ENCODE results near the gene LONRF2.
"Not testable (repeated sequence)": the region's sequence is repeated elsewhere in the genome, so short reads cannot be mapped to it uniquely, and the experiment has no call there.

LONRF2 gene

DNA sequence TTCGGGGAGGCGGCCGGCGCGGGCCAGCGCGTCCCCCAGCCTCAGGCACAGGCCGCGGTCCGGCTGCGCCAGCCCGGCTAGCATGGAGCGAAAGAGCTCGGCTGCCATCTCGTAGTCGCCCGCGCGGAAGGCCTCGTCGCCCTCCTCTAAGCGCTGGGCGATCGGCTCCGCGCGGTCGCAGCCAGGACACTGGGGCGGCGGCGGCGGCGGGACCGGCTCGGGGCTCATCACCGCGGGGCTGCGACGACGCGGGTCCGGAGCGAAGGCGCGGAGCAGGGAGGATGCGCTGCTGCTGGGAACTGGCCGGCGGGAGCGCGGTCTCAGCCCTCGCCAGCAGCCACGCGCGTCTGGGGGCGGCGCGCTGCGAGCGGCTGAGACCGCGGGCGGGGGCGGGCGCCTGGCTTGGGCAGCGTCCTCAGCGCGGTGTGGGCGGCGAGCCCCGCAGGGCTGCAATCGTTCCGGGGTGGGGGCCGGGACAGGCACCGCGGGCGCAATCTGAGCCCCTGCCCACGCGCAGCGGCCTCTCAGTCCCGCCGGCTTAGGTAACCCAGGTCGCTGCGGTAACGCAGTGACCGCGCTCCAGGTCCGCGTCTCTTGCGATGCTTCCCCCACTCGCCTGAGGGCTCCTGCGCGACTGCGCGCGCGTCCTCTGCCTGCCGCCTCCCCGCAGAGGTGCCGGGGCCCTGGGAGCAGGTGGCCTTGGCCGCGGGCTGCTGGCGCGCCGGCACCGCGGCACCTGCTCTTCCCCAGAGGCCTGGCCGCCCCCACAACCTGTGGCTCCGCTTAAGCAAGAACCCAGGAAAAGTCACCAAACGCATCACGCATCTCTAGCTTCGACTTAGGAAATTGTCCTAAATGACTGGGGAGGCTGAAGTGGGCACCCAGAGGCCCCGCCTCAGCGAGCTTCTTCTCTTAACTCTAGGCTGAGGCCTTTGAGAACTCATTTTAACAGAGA is at the start of gene LONRF2:
Gene LONRF2 (minus strand): TSS at position 636 of the 955 bp plus-strand sequence. CDS start 408 bp downstream, at position 228.
- peak; percentile 48 for DNase-seq (ENCODE audit: low spot score)

DNA sequence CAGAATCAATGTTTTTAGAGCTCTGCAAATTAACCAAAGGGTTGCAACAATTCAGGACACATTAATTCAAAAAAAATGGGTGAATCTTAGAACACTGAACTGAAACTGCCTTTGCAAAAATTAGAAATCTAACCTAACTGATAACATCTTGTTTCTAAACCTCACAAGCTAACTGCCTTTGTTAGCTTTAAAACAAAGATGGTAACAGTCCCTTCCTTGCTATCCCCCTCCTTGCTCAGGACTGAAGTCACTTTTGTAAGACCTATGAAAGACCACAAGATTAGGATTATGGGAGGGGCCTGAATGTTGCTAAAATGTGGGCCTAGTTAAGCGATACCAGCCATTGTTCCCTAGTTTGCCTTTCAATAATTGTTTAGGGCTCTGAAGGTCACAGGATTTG is 44.9 kb upstream of the LONRF2 start:
- no peak for DNase-seq (ENCODE audit: low spot score)

DNA sequence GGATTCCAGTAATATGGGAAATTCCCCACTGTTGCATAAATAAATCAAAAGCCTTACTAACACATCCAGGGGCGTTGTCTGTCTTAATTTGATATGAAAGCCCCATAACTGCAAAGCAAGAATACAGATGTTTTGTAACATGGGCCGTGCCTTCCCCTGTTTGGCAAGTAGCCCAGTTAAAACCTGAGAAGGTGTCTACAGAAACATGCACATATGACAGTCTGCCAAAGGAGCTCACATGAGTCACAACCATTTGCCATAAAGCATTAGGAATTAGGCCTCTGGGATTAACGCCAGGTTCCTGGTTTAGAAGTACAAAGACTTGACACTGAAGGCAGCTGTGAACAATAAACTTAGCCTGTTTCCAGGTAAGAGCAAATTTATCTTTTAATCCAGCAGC is 43.1 kb upstream of the LONRF2 start:
- DNase-seq (ENCODE audit: low spot score): no peak

DNA sequence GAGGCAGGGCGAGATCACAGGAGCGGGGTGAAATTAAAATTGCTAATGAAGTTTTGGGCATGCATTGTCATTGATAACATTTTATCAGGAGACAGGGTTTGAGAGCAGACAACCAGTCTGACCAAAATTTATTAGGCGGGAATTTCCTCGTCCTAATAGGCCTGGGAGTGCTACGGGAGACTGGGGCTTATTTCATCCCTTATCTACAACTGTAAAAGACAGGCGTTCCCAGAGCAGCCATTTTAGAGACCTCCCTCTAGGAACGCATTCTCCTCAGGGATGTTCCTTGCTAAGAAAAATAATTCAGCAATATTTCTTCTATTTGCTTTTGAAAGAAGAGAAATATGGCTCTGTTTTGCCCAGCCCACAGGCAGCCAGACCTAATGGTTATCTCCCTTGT is 40.0 kb upstream of the LONRF2 start:
- not testable (repeated sequence) for DNase-seq (ENCODE audit: low spot score)

DNA sequence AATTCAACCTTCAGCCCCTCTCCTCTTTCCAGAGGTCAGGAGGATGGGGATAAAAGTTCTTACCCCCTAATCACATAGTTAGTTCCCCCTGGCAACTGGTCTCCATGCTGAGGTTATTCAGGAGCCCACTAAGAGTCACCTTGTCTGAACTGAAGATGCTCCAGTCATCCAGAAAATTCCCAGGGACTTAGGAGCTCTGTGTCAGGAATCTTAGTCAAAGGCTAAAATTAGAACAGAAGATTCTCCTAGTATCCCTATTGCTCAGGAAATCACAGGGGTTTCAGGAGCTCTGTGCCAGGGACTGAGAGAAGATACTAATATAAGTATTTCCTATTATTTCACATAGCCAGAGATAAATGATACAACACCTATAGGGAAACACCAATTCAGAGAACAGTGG is 37.3 kb upstream of the LONRF2 start:
- DNase-seq (ENCODE audit: low spot score): no peak

DNA sequence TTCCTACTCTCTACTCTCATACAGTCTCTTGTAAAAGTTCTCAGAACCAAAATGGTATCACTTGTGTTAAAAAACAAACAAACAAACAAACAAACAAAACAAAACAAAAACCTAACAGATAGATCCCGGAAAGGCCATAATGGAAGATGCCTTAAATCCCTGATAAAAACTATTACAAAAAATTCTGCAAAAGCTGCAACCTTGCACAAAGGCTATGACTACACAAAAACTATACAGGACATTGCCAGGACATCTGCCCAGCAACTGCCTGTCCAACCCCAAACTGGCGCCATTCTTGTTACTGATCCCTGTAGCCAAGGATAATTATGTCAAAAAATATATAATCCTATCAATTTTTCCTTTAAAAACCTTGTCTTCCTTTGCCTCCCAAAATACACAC is 36.3 kb upstream of the LONRF2 start:
- no peak for DNase-seq (ENCODE audit: low spot score)

DNA sequence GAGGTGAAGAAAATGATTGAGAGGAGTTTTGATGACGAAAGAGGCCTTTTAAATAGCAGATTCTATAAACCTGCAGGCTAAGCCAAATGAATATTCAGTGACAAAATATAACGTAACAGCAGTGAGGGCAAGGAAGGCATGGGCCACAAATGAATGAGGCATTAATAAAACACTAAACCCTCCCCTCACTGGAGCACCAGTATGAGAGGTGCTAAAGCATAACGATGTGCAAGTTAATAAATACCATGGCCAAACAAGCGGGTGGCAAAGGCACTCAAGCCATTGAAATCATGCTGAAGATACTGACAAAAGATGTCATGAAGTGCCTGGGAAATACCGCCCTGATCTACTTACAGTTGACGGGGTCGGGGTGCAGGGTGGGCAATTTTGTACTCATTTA is 30.2 kb upstream of the LONRF2 start:
- DNase-seq (ENCODE audit: low spot score): no peak

DNA sequence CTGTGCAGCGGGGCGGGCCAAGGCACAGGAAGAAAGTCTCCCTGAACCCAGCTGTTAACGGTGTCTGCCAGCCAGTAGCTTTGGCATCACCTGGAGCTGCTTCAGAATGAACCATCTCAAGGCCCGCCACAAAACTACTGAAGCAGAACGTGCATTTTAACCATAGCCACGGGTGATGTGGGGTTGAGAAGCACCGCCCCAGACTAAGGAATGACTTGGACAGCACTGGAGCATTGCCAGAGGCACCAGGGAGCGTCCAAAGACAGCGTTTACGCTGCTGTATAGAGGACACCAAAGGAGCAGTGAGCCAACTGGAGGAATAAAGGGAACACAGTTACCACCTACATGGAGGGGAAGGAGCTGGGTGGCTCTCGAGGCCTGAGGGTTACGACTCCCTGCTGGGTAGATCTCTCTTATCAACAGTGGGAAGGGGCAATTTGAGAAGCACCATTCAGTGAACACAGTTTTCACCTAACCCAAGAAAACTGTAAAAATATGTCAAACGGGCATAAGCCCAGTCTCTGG is 28.4 kb upstream of the LONRF2 start:
- no peak for DNase-seq (ENCODE audit: low spot score)

DNA sequence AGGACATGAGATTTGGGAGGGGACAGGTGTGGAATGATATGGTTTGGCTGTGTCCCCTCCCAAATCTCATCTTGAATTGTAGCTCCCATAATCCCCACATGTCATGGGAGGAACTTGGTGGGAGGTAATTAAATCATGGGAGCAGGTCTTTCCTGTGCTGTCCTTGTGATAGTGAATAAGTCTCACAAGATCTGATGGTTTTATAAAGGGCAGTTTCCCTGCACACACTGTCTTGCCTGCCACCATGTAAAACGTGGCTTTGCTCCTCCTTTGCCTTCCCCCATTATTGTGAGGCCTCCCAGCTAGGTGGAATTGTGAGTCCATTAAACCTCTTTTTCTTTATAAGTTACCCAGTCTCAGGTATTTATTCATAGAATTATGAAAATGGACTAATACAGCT is 22.8 kb upstream of the LONRF2 start:
- not testable (repeated sequence) for DNase-seq (ENCODE audit: low spot score)

DNA sequence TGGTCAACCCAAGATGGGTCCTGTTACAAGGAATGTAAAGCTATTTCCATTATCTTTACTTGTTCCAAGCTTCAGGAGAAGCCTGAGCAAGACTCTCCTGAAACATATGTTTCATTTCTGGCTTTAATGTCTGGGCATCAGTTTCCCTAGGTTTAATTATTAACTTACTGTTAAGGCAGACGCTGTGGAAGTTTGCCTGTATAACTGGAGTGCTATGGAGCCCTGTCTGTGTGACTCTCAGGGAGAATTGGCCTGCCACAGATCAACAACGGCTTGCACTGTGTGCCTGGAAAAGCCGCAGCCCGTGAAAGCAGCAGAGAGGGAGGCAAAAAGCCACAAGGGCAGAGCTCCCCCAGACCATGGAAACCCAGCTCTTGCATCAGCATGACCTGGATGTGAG is 22.1 kb upstream of the LONRF2 start:
- DNase-seq (ENCODE audit: low spot score): no peak

DNA sequence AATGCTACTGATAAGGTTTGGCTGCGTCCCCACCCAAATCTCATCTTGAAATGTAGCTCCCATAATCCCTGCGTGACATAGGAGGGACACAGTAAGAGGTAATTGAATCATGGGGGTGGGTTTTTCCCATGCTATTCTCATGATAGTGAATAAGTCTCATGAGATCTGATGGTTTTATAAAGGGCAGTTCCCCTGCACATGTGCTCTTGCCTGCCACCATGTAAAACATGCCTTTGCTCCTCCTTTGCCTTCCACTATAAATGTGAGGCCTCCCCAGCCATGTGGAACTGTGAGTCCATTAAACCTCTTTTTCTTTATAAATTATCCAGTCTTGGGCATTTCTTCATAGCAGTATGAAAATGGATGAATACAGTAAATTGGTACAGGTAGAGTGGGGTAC is 20.2 kb upstream of the LONRF2 start:
- DNase-seq (ENCODE audit: low spot score): not testable (repeated sequence)

DNA sequence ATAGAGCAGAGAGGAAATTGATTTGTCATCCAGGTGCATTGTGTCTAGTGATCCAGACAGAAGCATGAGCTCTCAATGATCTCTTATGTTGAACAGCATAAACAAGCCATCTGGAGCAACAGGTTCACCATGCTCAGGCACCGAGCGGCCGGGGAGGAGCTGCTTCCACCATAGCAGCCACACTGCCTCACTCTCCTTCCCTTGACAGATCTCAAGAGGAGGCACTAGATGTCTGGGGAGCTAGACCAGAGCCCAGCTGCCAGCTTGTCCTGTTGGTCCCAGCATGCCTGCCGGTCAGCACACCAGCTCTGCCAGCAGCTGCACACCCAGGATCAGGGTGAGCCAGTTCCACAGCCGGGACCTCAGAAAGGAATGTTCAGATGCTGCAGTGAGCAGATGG is 17.5 kb upstream of the LONRF2 start:
- DNase-seq (ENCODE audit: low spot score): no peak

DNA sequence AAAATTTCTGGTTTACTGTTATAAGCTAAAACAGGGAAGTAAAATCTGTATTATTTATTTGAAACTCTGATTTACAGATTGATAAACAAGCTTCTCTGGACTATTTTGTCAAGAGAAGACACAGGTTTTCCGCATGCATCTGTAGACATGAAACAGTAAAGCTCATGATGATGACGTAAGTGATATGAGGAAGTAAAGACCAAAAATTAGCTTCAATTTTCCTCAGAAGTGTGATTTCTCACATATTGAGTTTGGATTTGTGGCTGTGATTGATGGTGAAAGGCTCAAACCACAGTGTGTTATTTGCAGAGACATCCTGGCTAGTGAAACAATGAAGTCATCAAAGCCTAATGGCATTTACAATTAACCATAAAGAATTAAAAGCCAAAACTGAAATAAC is 12.6 kb upstream of the LONRF2 start:
- DNase-seq (ENCODE audit: low spot score): no peak

DNA sequence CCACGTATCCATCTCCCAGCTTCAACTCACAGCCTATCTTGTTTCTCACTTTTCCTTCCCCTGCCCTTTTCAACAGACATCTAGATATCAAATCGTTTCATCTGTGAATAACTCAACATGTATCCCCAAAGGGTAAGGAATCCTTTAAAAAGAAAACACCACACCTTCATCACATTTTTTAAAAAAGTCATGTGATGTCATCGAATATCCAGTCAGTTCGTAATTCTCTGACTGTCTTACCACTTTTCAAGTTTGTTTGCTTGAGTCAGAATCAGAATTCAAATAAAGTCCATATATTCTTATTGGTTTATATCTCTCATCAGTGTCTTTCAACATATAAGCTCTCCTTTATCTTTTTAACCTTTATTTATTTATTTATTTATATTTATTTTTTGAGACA is 5.4 kb upstream of the LONRF2 start:
- DNase-seq (ENCODE audit: low spot score): no peak

DNA sequence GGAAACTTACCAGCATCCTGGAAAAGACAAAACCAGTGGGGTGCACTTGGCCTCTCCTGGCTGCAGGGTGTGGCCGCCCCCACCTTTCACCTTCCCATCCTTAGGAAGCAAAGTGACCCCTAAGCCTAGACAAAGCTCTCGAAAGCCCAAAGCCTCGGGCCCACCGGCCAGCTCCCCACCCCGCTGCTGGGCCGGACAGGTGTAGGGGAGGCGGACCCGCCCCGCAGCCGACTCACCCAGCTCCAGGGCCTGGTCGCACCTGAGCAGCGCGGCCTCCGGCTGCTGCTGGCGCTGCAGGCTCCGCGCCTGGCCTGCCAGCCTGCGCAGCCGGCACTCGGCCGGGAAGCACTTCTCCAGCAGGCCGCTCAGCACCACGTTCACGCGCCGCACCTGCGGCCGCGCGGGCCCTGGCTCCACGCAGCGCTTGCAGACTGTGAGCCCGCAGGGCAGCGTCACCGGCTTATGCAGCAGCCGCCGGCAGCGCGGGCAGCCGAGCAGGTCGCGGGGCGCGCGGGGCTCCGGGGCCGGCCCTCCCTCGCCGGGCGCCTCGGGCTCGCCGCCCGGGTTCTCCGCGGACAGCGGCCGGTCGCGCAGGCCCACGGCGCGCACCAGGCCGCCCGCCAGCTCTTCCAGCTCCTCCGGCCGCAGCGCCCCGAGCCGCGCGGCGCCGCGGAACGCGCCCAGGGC is 979 bp downstream of the LONRF2 start:
- DNase-seq (ENCODE audit: low spot score): peak; percentile 37

DNA sequence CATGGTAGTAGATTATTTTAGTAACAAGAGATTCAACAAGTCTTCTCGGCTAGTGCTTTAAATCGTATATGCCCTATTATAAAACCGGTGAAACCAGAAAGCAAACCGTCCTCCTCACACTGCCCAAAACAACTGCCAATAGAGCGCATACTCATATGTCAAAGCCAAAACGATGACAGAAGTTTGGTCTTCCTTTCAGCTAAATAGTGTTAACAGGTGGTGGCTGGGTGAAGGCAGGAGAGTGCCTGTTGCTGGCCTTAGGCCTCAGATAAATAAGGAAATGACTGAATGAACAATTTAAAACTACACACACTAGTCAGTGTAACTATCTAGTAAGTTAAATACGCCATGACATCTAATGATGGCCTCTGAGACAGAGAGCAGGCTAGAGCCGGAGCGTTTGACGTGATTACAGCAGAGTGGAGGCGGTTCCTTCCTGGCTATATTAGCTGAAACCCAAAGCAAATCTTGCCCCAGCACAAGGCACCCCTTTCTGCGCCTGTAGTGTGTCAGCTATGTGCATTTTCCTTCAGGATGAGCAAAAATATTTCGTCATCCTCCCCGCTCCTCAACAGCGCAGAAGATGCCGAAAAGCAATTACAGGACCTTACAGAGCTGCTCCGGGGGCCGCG is 1.6 kb downstream of the LONRF2 start:
- peak; percentile 49 for DNase-seq (ENCODE audit: low spot score)

DNA sequence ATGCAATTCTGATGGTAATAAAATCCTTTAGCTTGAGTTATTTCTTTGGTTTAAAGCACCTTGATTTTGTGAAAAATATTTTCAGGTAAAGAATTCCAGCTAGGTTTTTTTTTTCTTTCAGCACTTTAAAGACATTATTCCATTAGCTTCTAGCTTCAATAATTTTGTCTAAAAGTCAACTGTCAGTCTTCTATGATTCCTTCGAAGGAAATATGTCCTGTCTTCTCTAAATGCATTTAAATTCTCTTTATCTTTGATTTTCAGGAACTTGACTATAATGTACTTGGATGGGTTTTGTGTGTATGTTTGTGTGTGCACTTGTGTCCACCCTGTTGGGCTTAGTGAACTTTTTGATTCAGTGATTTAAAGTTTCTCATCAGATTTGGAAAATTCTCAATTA is 4.7 kb downstream of the LONRF2 start:
- no peak for DNase-seq (ENCODE audit: low spot score)

DNA sequence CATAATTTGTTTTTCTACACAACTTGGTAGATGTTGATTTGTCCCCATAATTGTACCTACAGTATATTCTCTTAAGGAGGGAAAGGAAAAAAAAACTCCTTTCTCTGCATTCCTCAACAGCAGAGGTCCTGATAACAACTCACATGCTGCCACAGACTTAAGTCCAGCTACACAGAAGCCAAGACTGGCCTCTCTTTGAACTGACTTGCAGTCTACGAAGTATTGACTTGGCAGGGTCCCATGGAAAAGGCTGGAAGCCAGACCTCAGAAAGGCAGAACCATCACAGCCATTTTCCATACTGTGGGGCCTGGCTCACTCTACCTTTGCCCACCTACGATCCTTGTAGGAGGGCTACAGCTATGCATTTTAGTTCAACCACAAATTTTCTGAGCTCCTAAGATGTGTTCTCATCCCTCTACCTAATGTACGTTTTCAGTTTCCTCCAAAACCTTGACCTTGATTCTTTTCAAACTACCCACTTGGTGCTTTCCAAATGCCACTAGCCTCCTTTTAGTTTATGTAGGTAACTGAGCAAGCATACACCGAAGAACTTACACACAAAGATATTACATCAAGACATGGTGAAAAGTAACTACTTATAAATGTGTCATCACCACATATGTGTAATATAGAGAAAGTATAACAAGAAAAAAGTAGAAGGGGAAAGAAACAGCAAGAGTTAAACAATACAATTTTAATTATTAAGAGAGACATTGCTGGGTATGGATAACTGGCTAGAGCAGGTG is 12.2 kb downstream of the LONRF2 start:
- no peak for DNase-seq (ENCODE audit: low spot score)

DNA sequence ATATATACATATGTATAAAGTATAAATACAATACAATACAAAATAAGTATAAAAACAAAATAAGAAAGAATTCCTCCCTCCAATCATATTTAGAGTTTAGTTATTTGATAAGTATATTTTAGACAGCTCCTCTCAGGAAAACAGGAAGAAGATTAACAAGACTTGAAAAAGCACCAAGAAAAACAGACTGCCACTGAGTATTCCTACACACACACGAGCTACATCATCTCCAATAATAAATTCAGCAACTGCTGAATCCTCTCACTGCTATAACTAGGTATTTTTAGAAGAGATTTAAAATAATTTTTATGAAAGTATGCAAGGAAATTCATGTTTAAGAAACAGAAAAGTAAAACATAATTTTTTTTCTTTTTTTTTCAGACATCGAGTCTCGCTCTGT is 13.0 kb downstream of the LONRF2 start:
- no peak for DNase-seq (ENCODE audit: low spot score)

DNA sequence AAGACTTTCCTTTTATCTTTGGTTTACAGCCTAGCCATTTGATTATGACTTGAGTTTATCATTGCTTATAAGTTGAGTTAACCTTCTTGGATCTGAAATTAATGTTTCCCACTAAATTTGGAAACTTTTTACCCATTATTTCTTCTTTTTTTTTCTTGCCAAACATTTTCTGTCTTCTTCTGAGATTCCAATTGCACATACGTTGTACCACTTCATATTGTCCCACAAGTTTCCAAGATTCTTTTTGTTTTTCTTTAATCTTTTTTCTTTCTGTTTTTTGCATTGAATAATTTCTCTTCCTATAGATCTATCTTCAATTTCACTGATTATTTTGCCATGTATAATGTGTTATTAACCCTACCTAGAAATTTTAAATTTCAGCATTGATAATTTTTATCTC is 18.6 kb downstream of the LONRF2 start:
- no peak for DNase-seq (ENCODE audit: low spot score)

DNA sequence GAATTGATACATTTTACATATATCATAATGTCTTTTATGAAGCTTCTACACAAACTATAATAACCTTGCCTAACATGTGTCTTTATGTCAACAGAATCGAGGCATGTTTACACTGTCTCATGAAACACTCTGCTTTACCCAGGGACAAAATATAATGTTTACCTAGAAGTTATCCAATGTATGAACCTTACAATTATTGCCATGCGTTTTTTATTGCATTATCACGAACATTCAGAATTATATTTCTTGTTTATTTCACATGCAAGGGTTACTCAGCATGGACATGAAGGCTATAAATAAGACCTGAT is 19.8 kb downstream of the LONRF2 start:
- DNase-seq (ENCODE audit: low spot score): no peak
